GM15510 (cell line): ENCODE data around the gene ITGA11.

Source experiments
- POLR2A ChIP-seq: IDR thresholded peaks from 3 replicates; pipeline ENCODE4 v1.6.1; 2011; ENCODE audit warnings: borderline replicate concordance; ENCODE audit not compliant: insufficient read length; ENCODE audit errors: extremely low read depth

ITGA11 gene

DNA sequence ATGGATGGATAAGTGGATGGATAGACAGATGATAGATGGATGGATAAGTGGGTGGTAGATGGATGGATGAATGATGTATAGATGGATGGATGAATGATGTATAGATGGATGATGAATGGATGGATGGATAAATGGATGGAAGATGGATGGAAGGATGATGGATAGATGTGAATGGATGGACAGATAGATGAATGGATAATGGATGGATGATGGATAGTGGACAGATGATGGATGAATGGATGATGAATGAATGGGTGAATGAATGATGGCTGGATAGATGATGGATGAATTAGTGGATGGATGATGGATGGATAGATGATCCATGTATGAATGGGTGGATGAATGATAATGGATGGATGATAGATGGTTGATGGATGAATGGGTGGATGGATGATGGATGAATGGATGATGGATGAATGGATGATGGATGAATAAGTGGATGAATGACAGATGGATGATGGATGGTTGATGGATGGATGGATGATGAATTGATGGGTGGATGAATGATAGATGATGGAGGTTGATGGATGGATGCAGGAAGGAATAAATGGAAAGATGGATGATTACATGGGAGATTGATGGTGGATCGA lies 69.3 kb downstream of the ITGA11 start:
- TF ChIP-seq POLR2A, result no peak

DNA sequence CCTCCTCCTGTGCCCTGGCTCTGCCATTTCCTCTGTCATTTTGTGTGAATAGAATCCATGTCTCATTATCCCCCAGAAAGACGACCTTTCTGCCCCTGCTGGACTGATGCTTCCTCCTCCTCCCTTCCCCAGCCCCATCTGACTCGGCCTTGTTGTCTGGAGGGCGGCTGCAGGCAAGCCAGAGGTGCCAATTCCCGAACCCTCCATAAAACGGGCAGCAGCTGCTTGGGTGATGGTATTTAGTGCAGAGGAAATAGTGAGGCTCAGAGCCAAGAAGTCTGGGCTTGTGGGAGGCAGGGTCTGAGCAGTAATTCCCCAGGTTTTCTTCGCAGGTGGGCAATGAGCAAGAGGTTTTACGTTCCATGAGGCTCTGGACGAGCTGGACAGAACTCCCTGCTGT lies 71.2 kb downstream of the ITGA11 start:
- TF ChIP-seq POLR2A, result no peak

DNA sequence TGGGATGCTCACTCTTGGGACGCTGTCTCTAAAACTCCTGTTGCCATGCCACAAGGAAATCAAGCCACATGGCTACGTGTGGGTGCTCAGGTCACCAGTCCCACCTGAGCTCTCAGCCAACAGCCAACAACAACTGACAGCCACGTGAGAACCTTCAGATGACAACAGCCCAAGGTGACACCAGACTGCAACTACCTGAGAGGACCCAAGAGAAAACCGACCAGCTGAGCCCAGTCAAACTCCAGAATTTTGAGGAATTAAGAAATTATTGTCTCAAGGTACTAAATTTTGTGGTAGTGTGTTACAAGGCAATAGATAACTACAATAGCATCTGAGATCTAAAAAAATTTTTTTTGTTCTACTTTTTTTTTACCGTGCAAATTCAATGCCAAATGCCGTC lies 75.2 kb downstream of the ITGA11 start:
- TF ChIP-seq POLR2A, result no peak

DNA sequence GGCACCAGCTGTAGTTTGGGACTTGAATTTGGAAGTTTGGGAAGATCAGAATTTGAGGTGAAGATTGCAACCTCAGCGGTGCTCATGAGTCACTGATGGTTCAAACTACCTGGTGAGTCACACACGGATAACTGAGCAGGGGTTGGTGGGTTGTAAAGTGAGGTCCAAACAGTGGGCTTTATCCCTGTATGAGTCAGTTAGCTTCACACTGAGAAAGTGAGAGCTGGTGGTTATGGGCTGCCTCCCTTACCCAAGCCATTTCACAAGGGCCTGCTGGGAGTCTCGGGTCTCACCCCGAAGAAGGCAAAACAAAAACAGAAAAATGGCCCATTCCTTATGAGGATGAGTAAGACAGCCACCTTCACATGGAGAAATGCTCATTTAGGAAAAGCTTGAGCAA lies 77.0 kb downstream of the ITGA11 start:
- no peak for TF ChIP-seq POLR2A

DNA sequence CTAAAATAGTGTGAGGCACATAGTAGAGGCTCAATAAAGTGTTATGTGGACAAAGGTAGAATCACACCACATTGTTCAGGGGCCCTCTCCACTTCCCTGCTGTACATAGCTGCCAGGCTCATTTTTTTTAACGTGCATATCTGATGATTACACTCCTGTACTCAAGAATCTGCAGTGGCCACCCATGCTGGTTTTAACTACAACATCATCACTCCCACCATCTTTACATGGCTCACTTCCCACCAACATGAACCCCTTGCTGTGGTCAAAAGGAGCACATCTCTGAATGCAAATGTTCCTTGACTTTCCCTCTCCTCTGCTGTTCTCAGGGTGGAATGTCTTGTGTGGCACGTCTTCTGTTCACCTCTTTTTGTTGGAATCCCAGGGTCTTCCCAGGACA lies 77.7 kb downstream of the ITGA11 start:
- no peak for TF ChIP-seq POLR2A

DNA sequence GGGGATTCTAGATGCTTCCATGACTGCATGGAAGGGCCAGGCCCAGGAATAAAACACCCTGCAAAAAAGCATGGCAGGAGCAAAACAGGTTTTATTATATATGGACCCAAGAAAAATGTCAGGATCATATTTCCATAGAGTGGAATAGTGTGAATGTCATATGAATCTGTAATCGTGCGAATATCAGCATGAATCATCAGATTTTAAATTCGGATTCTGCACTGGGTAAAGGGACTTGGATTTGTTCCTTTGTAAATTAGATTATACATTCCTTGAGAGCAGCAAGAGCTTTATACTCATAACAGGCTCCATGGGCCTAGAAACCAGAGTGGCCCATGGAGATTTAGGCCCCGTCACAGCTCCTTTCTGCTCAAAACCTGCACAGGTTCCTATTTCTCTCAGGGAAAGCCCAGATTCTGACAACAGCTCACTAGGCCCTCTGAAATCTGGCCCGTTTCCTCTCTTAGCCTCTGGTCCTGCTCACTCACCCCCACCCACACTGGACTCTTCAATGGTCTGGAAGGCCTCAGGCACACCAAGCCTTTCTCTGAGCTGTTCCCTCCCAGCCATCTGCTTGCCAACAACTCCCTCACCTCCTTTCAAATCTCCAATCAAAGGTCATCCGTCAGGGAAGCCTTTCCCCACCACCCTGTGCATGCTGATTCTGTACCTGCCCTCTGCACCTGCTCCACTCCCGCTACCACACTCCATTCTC lies 78.4 kb downstream of the ITGA11 start:
- no peak for TF ChIP-seq POLR2A

DNA sequence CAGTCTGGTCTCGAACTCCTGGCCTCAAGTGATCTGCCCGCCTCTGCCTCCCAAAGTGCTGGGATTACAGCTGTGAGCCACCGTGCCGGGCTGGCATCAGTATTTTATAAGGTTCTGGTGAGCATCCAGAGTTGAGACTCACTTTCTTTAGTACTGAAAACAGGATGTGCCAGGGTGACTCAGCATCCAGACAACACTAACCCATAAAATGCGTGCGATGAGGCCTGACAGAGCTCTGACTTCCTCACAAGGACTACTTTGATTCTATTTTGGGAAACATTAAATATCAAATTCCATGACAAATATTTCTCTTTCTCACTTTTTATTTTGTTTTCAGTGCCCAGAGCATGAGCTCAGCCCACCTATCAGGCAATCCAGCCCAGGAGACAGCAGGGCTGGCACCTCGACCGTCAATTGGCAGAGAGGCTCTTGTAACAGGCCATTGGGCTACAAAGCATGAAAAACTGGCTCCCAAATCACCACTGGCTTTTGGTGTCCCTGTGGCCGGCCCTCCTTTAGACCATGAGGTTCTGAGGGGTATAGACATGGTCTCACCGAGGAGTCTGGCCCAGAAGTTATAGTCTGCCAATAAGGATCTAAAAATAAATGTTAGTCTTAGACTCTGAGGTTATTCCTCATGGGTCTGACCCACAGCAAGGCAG lies 79.4 kb downstream of the ITGA11 start:
- no peak for TF ChIP-seq POLR2A

DNA sequence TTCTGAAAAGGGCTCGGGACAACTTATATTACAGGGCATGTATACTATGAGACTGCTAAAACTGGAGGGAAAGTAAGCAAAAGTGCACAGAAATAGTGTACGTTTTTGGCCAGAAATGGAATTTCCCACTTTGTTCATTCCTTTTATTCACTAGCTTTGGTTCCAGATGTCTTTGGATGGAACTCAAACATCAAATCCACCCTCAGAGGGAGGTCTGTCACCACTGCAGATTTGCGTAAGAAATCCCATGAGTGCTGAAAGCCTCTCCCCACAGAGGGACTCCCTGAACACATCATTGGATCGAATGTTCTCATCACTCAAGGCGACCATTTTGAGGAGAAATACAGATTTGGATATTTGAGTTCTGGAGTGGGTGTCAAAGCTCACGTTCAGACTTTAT lies 82.8 kb downstream of the ITGA11 start:
- TF ChIP-seq POLR2A, result no peak

DNA sequence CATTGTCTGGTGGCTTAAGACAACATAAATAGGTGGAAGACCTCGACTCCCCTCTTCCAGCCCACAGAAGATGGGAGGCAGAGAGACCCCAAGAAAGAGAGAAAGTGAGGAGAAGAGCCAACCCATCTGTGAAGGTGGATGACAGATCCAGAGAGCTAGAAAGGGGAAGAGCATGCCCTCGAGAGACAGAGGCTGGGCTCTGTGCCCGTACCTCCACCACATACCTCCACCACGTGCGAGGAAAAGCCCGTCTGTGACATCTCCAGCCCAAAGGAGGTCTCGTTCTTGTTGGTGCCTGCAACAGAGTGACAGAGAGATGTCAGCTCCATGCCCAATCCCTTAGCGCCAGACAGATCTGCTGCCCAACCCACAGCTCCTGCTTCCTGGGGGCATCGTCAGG lies 83.4 kb downstream of the ITGA11 start:
- TF ChIP-seq POLR2A, result no peak

DNA sequence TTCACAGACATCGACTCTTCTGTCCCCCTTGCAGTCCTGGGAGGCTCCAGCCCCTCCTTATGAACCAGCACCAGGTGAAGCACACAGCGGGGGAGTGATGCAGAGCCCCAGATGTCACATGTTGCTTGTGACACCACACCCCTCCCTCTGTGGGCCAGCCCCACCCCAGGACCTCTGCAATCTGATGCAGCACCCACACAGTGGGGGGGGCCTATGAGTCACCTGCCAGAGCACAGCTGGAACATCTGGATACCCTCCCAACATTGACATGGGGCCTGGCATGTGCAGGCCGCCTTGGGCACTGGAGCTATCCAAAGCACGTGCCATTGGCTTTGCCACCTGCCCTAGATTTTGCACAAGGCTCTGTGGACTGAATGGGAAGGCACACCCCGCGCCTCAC lies 83.9 kb downstream of the ITGA11 start:
- no peak for TF ChIP-seq POLR2A

DNA sequence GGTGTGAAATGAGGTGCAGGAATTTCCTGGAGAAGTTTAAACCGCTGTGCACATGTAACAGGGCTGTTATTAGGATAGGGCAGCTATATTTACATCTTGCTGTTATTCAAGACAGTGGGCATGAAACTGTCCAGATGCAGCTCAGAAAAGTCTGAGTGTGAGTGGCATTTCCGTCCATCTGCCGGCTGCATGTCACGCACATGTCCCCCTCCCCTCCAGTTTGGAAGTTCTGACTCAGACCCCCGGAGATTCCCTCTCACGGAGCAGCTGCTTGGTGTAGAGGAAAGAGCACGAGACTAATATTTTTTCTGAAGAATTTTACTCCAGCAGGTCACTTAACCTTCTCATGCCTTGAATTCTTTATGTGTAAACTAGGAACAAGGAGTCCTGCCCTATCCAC lies 84.6 kb downstream of the ITGA11 start:
- TF ChIP-seq POLR2A, result no peak

DNA sequence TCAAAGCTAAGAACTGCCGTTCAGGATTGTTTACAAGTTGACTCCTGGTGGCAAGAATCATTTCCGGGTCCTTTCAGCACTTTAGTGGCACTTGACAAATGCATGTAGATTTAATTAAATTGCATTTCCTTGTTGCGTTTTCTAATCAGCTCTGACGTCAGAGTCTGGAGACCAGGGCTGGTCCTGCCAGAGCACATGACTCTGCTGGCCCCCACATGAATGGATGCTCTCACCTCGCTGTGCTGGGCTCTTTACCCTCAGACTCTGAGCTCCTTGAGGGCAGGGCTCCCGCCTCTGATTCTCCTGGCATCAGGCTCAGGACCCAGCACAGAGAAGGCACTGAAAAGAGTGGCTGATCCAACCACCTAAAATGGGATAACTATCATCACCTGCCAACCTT lies 85.0 kb downstream of the ITGA11 start:
- no peak for TF ChIP-seq POLR2A

DNA sequence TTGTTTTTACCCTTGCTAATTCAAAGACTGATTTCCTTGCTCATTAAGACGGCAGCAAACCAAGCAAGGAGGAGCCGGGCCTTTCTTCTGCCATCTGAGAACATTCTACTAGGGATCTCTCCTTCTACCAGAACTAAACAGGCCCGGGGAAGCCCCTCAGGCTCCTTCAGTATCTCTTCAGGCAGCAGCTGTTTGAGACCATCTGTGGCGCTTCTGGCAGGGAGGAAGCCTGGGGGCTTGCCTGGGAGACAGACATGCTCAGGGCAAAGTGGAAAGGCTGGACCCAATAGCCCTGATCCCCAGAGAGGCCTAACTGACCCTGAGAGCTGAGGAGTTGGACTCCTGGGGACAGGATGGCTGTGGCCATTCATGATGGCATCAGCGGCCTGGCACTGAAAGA lies 86.5 kb downstream of the ITGA11 start:
- TF ChIP-seq POLR2A, result no peak

DNA sequence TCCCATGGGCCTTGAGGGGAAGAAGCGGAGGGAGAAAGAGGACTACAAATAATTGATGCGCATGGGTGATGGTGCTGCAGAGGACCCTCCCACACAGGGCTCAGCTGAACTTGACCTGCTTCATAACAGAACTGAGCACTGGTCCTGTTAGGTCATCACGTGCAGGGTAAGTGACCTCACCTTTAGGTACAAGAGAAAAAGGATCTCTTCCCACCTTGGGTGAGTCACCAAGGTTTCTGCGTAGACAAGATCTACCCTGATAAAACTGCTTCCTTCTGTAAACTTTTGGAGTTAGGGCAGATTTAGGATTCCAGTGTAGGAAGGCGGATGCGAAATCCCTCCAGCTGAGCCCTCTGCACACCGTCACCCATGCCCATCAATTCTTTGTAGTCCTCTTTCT lies 87.4 kb downstream of the ITGA11 start:
- no peak for TF ChIP-seq POLR2A

DNA sequence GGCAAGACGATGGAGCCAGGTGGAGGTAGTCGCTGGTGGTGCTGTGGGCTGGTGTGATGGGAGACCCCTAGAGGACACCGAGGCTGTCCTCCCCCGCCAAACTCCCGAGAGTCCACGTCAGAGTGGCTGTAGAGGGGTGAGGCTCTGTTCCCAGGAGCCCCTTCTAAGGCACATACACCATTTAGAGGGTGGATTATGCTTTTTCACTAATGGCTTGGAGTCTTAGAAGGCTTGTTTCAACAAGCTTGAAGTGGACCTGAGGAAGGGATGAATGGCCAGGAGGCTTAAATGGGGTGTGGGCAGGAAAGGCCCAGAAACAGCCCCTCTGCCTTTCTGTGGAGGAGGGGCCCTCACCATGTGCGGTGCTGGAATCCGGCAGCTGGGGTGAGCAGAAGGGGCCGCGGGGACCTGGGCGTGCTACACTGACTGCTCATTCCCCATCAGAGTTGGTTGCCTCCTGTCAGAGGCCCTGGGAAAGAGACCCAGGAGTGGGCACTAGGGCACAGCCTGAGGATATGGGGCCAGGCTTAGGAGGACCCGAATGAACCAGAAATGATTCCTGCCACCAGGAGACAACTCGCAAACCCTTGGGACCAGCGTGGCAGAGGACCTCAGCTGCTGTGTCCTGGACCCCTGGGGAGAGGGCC lies 88.3 kb downstream of the ITGA11 start:
- TF ChIP-seq POLR2A, result no peak
